H1 (cell line): ENCODE results near the gene RNU6-7.

ENCODE experiments used
- CHD2 ChIP-seq: IDR thresholded peaks from 2 replicates; pipeline ENCODE4 v1.6.1; 2012; ENCODE audit warnings: low read length, improper control_type of control experiment
- POLR2A ChIP-seq, 2 experiments: IDR thresholded peaks; 1 replicate in 1 of 2; 2 replicates in 1 of 2; pipeline ENCODE4 v1.6.1; 2011; ENCODE audit warnings: low read depth in 2 of 2, low read length in 2 of 2, mild to moderate bottlenecking in 2 of 2; ENCODE audit errors: control extremely low read depth in 1 of 2
- POLR2AphosphoS5 ChIP-seq: IDR thresholded peaks from 2 replicates; pipeline ENCODE4 v1.6.1; 2011; ENCODE audit warnings: low read depth, low read length

DNA sequence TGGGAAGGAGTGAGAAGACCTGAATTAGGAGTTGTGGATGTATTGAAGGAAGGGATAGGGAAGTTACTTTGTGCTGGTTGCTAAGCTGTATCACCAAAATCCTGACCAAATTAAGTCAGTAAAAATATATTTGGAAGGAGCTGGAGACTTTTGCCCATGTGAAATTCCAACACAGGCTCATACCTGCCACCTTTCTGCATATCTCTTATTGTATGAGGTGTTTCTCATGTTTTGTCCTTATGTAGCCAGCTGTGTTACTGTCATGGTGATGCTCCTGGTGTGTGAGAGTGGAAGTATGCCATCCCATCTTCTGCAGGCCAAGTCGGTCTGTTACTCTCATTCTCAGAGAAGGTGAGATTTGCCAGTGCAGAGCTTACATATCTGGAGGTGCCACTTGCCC is 30.6 kb downstream of the RNU6-7 start:
- TF ChIP-seq CHD2 (no peak), POLR2AphosphoS5 (no peak), POLR2A (IDR thresholded peaks at IDR 0.05; ENCODE audit: control extremely low read depth in 1 of 2, low read depth in 2 of 2, low read length in 2 of 2) (no peak)
